Measurements from ENCODE around the gene ZNF462.

DNA sequence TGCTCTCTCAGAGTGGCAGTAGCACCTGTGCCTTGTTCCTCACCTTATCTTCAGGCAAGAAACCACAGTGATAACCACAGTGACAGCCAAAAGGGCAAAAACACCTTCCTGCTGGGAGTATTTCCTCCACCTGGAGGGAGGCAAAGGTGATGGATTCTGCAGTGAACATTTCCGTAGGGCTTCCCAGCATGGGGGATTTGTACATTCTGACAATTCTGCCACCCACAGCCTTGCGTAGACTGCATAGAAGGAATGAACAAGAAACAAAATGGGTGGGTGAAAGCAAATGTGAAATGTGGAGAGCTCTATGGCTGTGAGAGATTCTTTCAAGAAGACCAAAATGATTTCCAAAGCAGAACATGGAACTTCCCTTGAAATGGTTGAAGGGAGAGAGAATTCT, 111.4 kb downstream of the ZNF462 start:
- TF ChIP-seq SMC3 (IDR thresholded peaks at IDR 0.05; ENCODE audit: low read depth, low read length) (no peak), RAD21 (IDR thresholded peaks at IDR 0.05; ENCODE audit: low read length) (no peak), MAFK (IDR thresholded peaks at IDR 0.05; ENCODE audit: low read depth, low read length) (no peak), POLR2A (IDR thresholded peaks at IDR 0.05; ENCODE audit: low read depth, low read length) (no peak), CHD1 (IDR thresholded peaks at IDR 0.05; ENCODE audit: low read depth, low read length) (no peak), MXI1 (IDR thresholded peaks at IDR 0.05; ENCODE audit: borderline replicate concordance, low read depth, low read length) (no peak), FOS (IDR thresholded peaks at IDR 0.05; ENCODE audit: low read depth, low read length) (no peak), CEBPB (IDR thresholded peaks at IDR 0.05; ENCODE audit: low read depth, low read length) (no peak), RFX5 (IDR thresholded peaks at IDR 0.05; ENCODE audit: low read depth, low read length) (no peak), RCOR1 (IDR thresholded peaks at IDR 0.05; ENCODE audit: insufficient replicate concordance, low read length) (no peak)
- TF ChIP-seq, protein P1, sequence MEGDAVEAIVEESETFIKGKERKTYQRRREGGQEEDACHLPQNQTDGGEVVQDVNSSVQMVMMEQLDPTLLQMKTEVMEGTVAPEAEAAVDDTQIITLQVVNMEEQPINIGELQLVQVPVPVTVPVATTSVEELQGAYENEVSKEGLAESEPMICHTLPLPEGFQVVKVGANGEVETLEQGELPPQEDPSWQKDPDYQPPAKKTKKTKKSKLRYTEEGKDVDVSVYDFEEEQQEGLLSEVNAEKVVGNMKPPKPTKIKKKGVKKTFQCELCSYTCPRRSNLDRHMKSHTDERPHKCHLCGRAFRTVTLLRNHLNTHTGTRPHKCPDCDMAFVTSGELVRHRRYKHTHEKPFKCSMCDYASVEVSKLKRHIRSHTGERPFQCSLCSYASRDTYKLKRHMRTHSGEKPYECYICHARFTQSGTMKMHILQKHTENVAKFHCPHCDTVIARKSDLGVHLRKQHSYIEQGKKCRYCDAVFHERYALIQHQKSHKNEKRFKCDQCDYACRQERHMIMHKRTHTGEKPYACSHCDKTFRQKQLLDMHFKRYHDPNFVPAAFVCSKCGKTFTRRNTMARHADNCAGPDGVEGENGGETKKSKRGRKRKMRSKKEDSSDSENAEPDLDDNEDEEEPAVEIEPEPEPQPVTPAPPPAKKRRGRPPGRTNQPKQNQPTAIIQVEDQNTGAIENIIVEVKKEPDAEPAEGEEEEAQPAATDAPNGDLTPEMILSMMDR (conservative IDR thresholded peaks at IDR 0.05; ENCODE audit: low read depth, low read length), result no peak
- TF ChIP-seq, protein P2, sequence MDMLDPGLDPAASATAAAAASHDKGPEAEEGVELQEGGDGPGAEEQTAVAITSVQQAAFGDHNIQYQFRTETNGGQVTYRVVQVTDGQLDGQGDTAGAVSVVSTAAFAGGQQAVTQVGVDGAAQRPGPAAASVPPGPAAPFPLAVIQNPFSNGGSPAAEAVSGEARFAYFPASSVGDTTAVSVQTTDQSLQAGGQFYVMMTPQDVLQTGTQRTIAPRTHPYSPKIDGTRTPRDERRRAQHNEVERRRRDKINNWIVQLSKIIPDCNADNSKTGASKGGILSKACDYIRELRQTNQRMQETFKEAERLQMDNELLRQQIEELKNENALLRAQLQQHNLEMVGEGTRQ (IDR thresholded peaks at IDR 0.05; ENCODE audit: low read depth, low read length), result no peak
